Measurements from ENCODE around the gene TYW3.
"Not testable (repeated sequence)": the region's sequence is repeated elsewhere in the genome, so short reads cannot be mapped to it uniquely, and the experiment has no call there.

The TYW3 gene

GRCh38 chr1:74729741-74730478 is 3.0 kb upstream of the TYW3 start:
- H3K27me3 ChIP-seq (ENCODE audit: control insufficient read depth in 1 of 2, insufficient read depth in 2 of 2, low read length in 2 of 2), result no peaks in the 10 kb centered on the region
- peaks cover 1 to 6% of the 10 kb centered on the region in 2 donors for H3K36me3 ChIP-seq (ENCODE audit: control insufficient read depth in 2 of 2, insufficient read depth in 2 of 2, low read length in 2 of 2)
- no peaks in the 10 kb centered on the region for H3K9me3 ChIP-seq (ENCODE audit: control insufficient read depth in 2 of 2, low read length in 2 of 2)
- H3K27ac ChIP-seq (ENCODE audit: low read length), result no peak overlapping the region
- peaks cover 15% of the 10 kb centered on the region for H3K4me1 ChIP-seq (ENCODE audit: control insufficient read depth, insufficient read depth, low read length)
- H3K9ac ChIP-seq (ENCODE audit: low read length in 2 of 2), result no peak overlapping the region
- H3K4me3 ChIP-seq (ENCODE audit: low read length in 2 of 2), result no peak overlapping the region

DNA sequence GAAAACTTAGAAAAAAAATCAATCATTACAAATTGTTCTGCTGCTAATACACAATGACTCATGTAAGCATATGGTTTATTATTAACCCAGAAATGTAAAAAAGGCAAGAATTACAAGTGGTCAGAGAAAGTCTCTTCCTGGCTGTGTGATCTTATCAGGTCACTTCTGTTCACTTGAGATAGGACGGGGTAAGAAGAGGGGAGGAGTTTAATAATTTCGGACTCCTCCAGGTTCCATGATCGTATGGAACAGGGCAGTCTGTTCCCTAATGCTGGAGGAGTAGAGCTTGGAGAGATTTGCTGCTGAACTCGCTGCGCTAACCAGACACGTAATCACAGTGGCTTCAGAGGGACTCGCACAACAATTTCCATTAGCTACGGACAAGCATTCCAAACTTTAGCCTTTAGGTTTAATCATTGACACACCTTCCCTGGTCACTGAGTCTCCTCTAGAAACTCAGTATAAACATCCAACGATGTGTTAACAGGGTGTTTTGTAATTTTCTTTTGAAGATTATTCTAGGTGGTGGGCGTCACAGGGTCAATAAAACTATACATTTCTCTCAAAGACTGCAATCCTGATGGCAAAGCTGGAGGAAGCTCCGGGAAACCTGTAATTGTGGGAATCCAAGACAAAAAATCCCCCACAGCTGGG is 1.4 kb upstream of the TYW3 start:
- H3K4me1 ChIP-seq (ENCODE audit: control insufficient read depth, insufficient read depth, low read length), result peaks cover 15% of the 10 kb centered on the region
- H3K9me3 ChIP-seq (ENCODE audit: control insufficient read depth in 2 of 2, low read length in 2 of 2), result no peaks in the 10 kb centered on the region
- H3K27ac ChIP-seq (ENCODE audit: low read length), result no peak overlapping the region
- peak overlapping the region; percentile 66 to 98 for H3K4me3 ChIP-seq (ENCODE audit: low read length in 2 of 2)
- H3K27me3 ChIP-seq (ENCODE audit: control insufficient read depth in 1 of 2, insufficient read depth in 2 of 2, low read length in 2 of 2), result no peaks in the 10 kb centered on the region
- peak overlapping the region in 1 of 2 donors; percentile 17 for H3K9ac ChIP-seq (ENCODE audit: low read length in 2 of 2)
- peaks cover 0 to 6% of the 10 kb centered on the region in 2 donors for H3K36me3 ChIP-seq (ENCODE audit: control insufficient read depth in 2 of 2, insufficient read depth in 2 of 2, low read length in 2 of 2)

DNA sequence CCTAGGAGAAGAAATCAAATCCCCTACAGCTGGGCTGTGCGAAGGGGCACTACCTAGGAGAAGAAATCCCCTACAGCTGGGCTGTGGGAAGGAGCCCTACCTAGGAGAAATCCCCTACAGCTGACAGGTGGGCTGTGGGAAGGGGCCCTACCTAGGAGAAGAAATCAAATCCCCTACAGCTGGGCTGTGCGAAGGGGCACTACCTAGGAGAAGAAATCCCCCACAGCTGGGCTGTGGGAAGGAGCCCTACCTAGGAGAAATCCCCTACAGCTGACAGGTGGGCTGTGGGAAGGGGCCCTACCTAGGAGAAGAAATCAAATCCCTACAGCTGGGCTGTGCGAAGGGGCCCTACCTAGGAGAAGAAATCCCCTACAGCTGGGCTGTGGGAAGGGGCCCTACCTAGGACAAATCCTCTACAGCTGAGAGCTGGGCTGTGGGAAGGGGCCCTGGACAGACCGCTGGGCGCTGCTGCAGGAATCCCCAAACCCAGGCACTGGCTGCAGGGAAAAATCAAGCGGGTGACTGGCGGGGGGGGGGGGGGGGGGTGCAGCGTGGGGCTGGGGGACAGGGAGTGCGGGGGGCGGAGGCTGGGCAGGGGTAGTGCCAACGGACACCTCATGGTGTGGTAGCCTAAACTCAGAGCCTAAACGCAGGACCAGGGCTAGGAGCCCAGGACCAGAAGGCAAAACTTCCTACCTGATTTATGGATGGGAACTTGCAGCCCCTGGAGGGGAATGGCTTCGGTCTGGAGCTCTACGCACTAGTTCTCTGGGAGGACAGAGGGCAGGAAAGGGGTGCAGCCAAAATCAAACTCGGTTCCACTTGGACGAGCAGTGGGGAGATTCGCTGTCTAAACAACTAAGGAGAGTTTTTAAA is 643 bp upstream of the TYW3 start:
- Histone ChIP-seq H3K4me3 (ENCODE audit: low read length in 2 of 2) (peak overlapping the region; percentile 97 to 98), H3K9ac (ENCODE audit: low read length in 2 of 2) (peak overlapping the region; percentile 81 to 94), H3K4me1 (ENCODE audit: control insufficient read depth, insufficient read depth, low read length) (peaks cover 15% of the 10 kb centered on the region), H3K27ac (ENCODE audit: low read length) (peak overlapping the region; percentile 90)
- not testable (repeated sequence) for H3K27me3 ChIP-seq (ENCODE audit: control insufficient read depth in 1 of 2, insufficient read depth in 2 of 2, low read length in 2 of 2); H3K9me3 ChIP-seq (ENCODE audit: control insufficient read depth in 2 of 2, low read length in 2 of 2); H3K36me3 ChIP-seq (ENCODE audit: control insufficient read depth in 2 of 2, insufficient read depth in 2 of 2, low read length in 2 of 2)

DNA sequence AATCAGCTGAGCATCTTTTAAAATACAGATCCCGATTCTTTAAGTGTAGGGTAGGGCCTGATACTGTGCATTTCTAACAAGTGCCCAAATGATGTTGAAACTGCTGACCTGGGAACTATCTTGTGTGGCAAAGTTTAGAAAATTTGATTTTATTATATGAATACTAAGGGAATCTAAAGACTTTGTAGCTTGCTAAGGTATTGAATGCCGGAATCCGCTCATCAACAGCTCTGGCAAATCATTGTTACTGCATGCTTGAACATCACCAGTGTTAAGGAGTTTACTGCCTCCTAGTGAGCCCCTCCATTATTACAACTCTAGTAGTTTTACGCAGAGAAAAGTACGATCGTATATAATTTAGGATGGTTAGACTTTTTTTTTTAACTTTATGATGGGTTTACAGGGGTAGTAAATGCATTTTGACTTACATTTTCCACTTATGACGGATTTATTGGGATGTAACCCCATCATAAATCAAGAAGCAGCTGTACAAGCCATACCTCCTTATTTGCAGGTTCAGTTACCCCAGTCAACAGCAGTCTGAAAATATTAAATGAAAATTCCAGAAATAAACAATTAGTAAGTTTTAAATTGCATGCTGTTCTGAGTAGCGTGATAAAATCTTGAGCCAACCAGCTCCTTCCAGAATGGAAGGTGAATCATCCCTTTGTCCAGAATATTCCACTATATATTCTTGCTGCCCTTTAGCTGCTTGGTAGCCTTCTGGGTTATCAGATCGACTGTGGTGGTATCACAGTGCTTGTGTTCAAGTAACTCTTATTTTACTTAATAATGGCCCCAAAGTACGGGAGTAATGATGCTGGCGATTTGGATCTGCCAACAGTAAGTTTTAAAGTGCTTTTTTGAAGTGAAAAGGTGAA is 892 bp downstream of the TYW3 start:
- Histone ChIP-seq H3K27ac (ENCODE audit: low read length) (peak overlapping the region; percentile 90), H3K9me3 (ENCODE audit: control insufficient read depth in 2 of 2, low read length in 2 of 2) (no peaks in the 10 kb centered on the region), H3K27me3 (ENCODE audit: control insufficient read depth in 1 of 2, insufficient read depth in 2 of 2, low read length in 2 of 2) (no peaks in the 10 kb centered on the region), H3K4me3 (ENCODE audit: low read length in 2 of 2) (peak overlapping the region; percentile 97 to 98), H3K4me1 (ENCODE audit: control insufficient read depth, insufficient read depth, low read length) (peaks cover 15% of the 10 kb centered on the region), H3K36me3 (ENCODE audit: control insufficient read depth in 2 of 2, insufficient read depth in 2 of 2, low read length in 2 of 2) (peaks cover 11 to 13% of the 10 kb centered on the region in 2 donors), H3K9ac (ENCODE audit: low read length in 2 of 2) (peak overlapping the region; percentile 81 to 94)

DNA sequence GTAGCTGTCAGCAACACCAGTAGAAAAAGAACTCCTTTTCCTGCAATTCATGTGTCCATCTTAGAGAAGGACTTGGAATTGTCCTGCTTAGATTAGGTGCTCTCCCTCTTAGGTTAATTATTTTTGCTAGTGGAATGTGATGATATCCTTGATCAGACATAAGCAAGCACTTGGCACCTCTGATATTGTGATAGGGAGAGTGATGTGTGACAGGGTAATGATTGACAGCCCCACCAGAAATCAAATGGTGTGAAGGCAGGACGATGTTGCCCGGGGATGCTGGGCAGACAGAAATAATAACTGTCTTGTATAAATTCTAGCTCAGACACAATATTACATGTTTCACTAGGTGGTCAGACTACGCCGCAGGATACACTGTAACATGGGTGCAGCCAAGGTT is 4.4 kb downstream of the TYW3 start:
- Histone ChIP-seq H3K9me3 (ENCODE audit: control insufficient read depth in 2 of 2, low read length in 2 of 2) (no peaks in the 10 kb centered on the region), H3K4me1 (ENCODE audit: control insufficient read depth, insufficient read depth, low read length) (peaks cover 8% of the 10 kb centered on the region), H3K9ac (ENCODE audit: low read length in 2 of 2) (no peak overlapping the region), H3K27ac (ENCODE audit: low read length) (no peak overlapping the region), H3K36me3 (ENCODE audit: control insufficient read depth in 2 of 2, insufficient read depth in 2 of 2, low read length in 2 of 2) (peaks cover 17 to 23% of the 10 kb centered on the region in 2 donors), H3K4me3 (ENCODE audit: low read length in 2 of 2) (no peak overlapping the region), H3K27me3 (ENCODE audit: control insufficient read depth in 1 of 2, insufficient read depth in 2 of 2, low read length in 2 of 2) (no peaks in the 10 kb centered on the region)

DNA sequence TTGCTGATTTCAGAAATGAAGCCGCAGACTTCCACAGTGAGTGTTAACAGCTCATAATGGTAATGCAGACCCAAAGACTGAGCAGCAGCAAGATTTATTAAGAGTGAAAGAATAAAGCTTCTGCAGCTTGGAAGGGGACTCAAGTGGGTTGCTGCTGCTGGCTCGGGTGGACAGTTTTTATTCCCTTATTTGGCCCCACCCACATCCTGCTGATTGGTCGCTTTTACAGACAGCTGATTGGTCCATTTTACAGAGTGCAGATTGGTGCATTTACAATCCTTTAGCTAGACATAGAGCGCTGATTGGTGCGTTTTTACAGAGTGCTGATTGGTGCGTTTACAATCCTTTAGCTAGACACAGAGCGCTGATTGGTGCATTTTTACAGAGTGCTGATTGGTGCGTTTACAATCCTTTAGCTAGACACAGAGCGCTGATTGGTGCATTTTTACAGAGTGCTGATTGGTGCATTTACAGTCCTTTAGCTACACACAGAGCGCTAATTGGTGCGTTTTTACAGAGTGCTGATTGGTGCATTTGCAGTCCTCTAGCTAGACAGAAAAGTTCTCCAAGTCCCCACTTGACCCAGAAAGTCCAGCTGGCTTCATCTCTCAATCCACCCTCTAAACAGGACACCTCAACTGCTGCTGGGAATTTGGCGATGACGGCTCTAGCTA is 7.5 kb downstream of the TYW3 start:
- not testable (repeated sequence) for H3K4me1 ChIP-seq (ENCODE audit: control insufficient read depth, insufficient read depth, low read length); H3K9me3 ChIP-seq (ENCODE audit: control insufficient read depth in 2 of 2, low read length in 2 of 2); H3K27me3 ChIP-seq (ENCODE audit: control insufficient read depth in 1 of 2, insufficient read depth in 2 of 2, low read length in 2 of 2); H3K9ac ChIP-seq (ENCODE audit: low read length in 2 of 2); H3K4me3 ChIP-seq (ENCODE audit: low read length in 2 of 2); H3K27ac ChIP-seq (ENCODE audit: low read length)
- peaks cover 29 to 39% of the 10 kb centered on the region in 2 donors for H3K36me3 ChIP-seq (ENCODE audit: control insufficient read depth in 2 of 2, insufficient read depth in 2 of 2, low read length in 2 of 2)

DNA sequence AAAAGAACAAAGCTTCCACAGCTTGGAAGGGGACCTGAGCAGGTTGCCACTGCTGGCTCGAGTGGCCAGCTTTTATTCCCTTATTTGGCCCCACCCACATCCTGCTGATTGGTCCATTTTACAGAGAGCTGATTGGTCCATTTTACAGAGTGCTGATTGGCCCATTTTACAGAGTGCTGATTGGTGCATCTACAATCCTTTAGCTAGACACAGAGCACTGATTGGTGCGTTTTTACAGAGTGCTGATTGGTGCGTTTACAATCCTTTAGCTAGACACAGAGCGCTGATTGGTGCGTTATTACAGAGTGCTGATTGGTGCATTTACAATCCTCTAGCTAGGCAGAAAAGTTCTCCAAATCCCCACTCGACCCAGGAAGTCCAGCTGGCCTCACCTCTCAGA is 12.3 kb downstream of the TYW3 start:
- not testable (repeated sequence) for H3K27me3 ChIP-seq (ENCODE audit: control insufficient read depth in 1 of 2, insufficient read depth in 2 of 2, low read length in 2 of 2); H3K4me1 ChIP-seq (ENCODE audit: control insufficient read depth, insufficient read depth, low read length); H3K27ac ChIP-seq (ENCODE audit: low read length); H3K9ac ChIP-seq (ENCODE audit: low read length in 2 of 2); H3K4me3 ChIP-seq (ENCODE audit: low read length in 2 of 2); H3K9me3 ChIP-seq (ENCODE audit: control insufficient read depth in 2 of 2, low read length in 2 of 2)
- H3K36me3 ChIP-seq (ENCODE audit: control insufficient read depth in 2 of 2, insufficient read depth in 2 of 2, low read length in 2 of 2), result peaks cover 32 to 49% of the 10 kb centered on the region in 2 donors

- no peak overlapping the region for H3K9ac ChIP-seq (ENCODE audit: low read length in 2 of 2)
- H3K9me3 ChIP-seq (ENCODE audit: control insufficient read depth in 2 of 2, low read length in 2 of 2), result no peaks in the 10 kb centered on the region
- no peaks in the 10 kb centered on the region for H3K4me1 ChIP-seq (ENCODE audit: control insufficient read depth, insufficient read depth, low read length)
- peaks cover 29 to 58% of the 10 kb centered on the region in 2 donors for H3K36me3 ChIP-seq (ENCODE audit: control insufficient read depth in 2 of 2, insufficient read depth in 2 of 2, low read length in 2 of 2)
- H3K4me3 ChIP-seq (ENCODE audit: low read length in 2 of 2), result no peak overlapping the region
- H3K27me3 ChIP-seq (ENCODE audit: control insufficient read depth in 1 of 2, insufficient read depth in 2 of 2, low read length in 2 of 2), result no peaks in the 10 kb centered on the region
- H3K27ac ChIP-seq (ENCODE audit: low read length), result no peak overlapping the region
These were observed 16.0 kb downstream of the TYW3 start for GRCh38 chr1:74748960-74749359.

- H3K36me3 ChIP-seq (ENCODE audit: control insufficient read depth in 2 of 2, insufficient read depth in 2 of 2, low read length in 2 of 2), result peaks cover 28 to 44% of the 10 kb centered on the region in 2 donors
- H3K9me3 ChIP-seq (ENCODE audit: control insufficient read depth in 2 of 2, low read length in 2 of 2), result no peaks in the 10 kb centered on the region
- H3K9ac ChIP-seq (ENCODE audit: low read length in 2 of 2), result no peak overlapping the region
- no peaks in the 10 kb centered on the region for H3K27me3 ChIP-seq (ENCODE audit: control insufficient read depth in 1 of 2, insufficient read depth in 2 of 2, low read length in 2 of 2)
- no peaks in the 10 kb centered on the region for H3K4me1 ChIP-seq (ENCODE audit: control insufficient read depth, insufficient read depth, low read length)
- no peak overlapping the region for H3K27ac ChIP-seq (ENCODE audit: low read length)
- H3K4me3 ChIP-seq (ENCODE audit: low read length in 2 of 2), result no peak overlapping the region
These were observed 20.2 kb downstream of the TYW3 start for GRCh38 chr1:74753104-74753503.

All from stomach smooth muscle (tissue), 2 donors.